Cardiac muscle cell (in vitro differentiated cells and primary cell): ENCODE results near the gene MED13. TPM values are rescaled to one million over a fixed set of nuclear protein-coding genes. Genes with fewer than 3 reads are reported as not detected.
"Not testable (repeated sequence)": the region's sequence is repeated elsewhere in the genome, so short reads cannot be mapped to it uniquely, and the experiment has no call there.

ENCODE experiments used
- DNase-seq, 2 donors: peaks; one replicate each; pipeline versions ENCODE4 v3.0.0 to v3.0.0-alpha.2; 2010 to 2017; ENCODE audit warnings: low read depth in 1 of 2, low spot score in 1 of 2
- H3K27ac ChIP-seq: fragments of 200-600 bp; sonication (generic); 2 replicates; pipeline ENCODE4 v1.5.1; 2016
- H3K27me3 ChIP-seq: fragments of 200-600 bp; sonication (generic); 2 replicates; pipeline ENCODE4 v1.6.0; 2016; ENCODE audit warnings: control low read depth
- H3K36me3 ChIP-seq: fragments of 200-600 bp; sonication (generic); 2 replicates; pipeline ENCODE4 v1.5.1; 2016; ENCODE audit warnings: control low read depth
- H3K4me1 ChIP-seq: fragments of 200-600 bp; sonication (generic); 2 replicates; pipeline ENCODE4 v1.8.1; 2017; ENCODE audit warnings: low read depth, mild to moderate bottlenecking, mixed run types
- H3K4me3 ChIP-seq: fragments of 200-600 bp; sonication (generic); 2 replicates; pipeline ENCODE4 v1.5.1; 2016; ENCODE audit warnings: mild to moderate bottlenecking
- H3K9me3 ChIP-seq: fragments of 200-600 bp; sonication (generic); 2 replicates; pipeline ENCODE4 v1.5.1; 2017; ENCODE audit warnings: low read depth, mild to moderate bottlenecking, control low read depth
- CTCF ChIP-seq: IDR thresholded peaks from 2 replicates; pipeline ENCODE4 v1.5.1; 2012; ENCODE audit warnings: low read depth, mild to moderate bottlenecking, low read length
- polyA plus RNA-seq: library from polyadenylated mRNA; unstranded; fragments of >200 nt; fragmentation: Nextera tagmentation; extraction: Ambion mirVana; gene quantifications from 2 replicates; pipeline ENCODE4 v1.2.1, GENCODE V29; 2016
- total RNA-seq: library from RNA; depleted of rRNA; stranded (reverse); fragments of >200 nt; gene quantifications from 2 replicates; pipeline ENCODE4 v1.2.3, GENCODE V29; 2016

Gene MED13
- total and polyA plus RNA-seq, 2 experiments from 2014 or later, result 3.3 to 26.9 TPM

GRCh38 chr17:62001105-62001504, 64.0 kb downstream of the MED13 start:
- TF ChIP-seq CTCF, result no peak
- no peaks in the 10 kb centered on the region for H3K27me3 ChIP-seq
- peaks cover 5% of the 10 kb centered on the region for H3K36me3 ChIP-seq
- DNase-seq, result no peak
- peaks cover 10% of the 10 kb centered on the region for H3K4me1 ChIP-seq
- H3K4me3 ChIP-seq, result no peak overlapping the region
- no peak overlapping the region for H3K27ac ChIP-seq
- no peaks in the 10 kb centered on the region for H3K9me3 ChIP-seq

GRCh38 chr17:62000186-62000585, 64.9 kb downstream of the MED13 start:
- Histone ChIP-seq H3K27me3 (no peaks in the 10 kb centered on the region), H3K4me3 (no peak overlapping the region), H3K4me1 (peaks cover 10% of the 10 kb centered on the region), H3K9me3 (no peaks in the 10 kb centered on the region), H3K36me3 (peaks cover 9% of the 10 kb centered on the region), H3K27ac (no peak overlapping the region)
- TF ChIP-seq CTCF, result no peak
- DNase-seq, result no peak

- H3K4me1 ChIP-seq, H3K27me3 ChIP-seq, DNase-seq, H3K9me3 ChIP-seq, H3K27ac ChIP-seq, H3K4me3 ChIP-seq: not testable (repeated sequence)
- H3K36me3 ChIP-seq, result peaks cover 23% of the 10 kb centered on the region
Observed at GRCh38 chr17:61998534-61998933, 66.5 kb downstream of the MED13 start.

GRCh38 chr17:61997664-61998063, 67.4 kb downstream of the MED13 start:
- DNase-seq, result peak in 1 of 2 donors; percentile 27
- Histone ChIP-seq H3K9me3 (no peaks in the 10 kb centered on the region), H3K27ac (peak overlapping the region; percentile 24), H3K4me1 (peaks cover 10% of the 10 kb centered on the region), H3K36me3 (peaks cover 20% of the 10 kb centered on the region), H3K27me3 (no peaks in the 10 kb centered on the region), H3K4me3 (no peak overlapping the region)
- TF ChIP-seq CTCF, result no peak

GRCh38 chr17:61996916-61997605, 68.0 kb downstream of the MED13 start:
- H3K4me1 ChIP-seq, result peaks cover 10% of the 10 kb centered on the region
- H3K9me3 ChIP-seq, result no peaks in the 10 kb centered on the region
- H3K27ac ChIP-seq, result peak overlapping the region; percentile 24
- H3K36me3 ChIP-seq, result peaks cover 23% of the 10 kb centered on the region
- H3K27me3 ChIP-seq, result no peaks in the 10 kb centered on the region
- no peak for DNase-seq
- TF ChIP-seq CTCF, result no peak
- H3K4me3 ChIP-seq, result no peak overlapping the region

- DNase-seq, result no peak
- Histone ChIP-seq H3K9me3 (no peaks in the 10 kb centered on the region), H3K27ac (no peak overlapping the region), H3K27me3 (no peaks in the 10 kb centered on the region), H3K36me3 (peaks cover 66% of the 10 kb centered on the region), H3K4me1 (no peaks in the 10 kb centered on the region), H3K4me3 (no peak overlapping the region)
- no peak for TF ChIP-seq CTCF
Observed at GRCh38 chr17:61989509-61989908, 75.6 kb downstream of the MED13 start.
